A673 (cell line): ENCODE results near the gene EVI2A. TPM values are rescaled to one million over a fixed set of nuclear protein-coding genes. Genes with fewer than 3 reads are reported as not detected.

Experiments used
- BruUV-seq: library from RNA; stranded (reverse); fragments of 400-500 nt; replicated peaks from 2 replicates; lab custom pipeline; 2021; lab: Mats Ljungman, UMichigan
- CTCF ChIA-PET: fragments of 300-600 bp; sonication (Branson Sonifier 250); formaldehyde crosslinking; loops from one replicate; lab custom pipeline; 2022; ENCODE audit warnings: antibody characterized with exemption; lab: Charles Lee
- POLR2A ChIA-PET: fragments of 300-600 bp; sonication (Branson Sonifier 250); formaldehyde crosslinking; loops from one replicate; lab custom pipeline; 2022; ENCODE audit warnings: antibody characterized with exemption; ENCODE audit not compliant: low non-redundant PET; lab: Charles Lee
- DNase-seq: peaks from one replicate; pipeline ENCODE4 v3.0.0-alpha.2; 2015; ENCODE audit warnings: low spot score
- H3K27ac ChIP-seq: fragments of 200-600 bp; sonication (generic); 2 replicates; pipeline ENCODE4 v1.5.1; 2016; ENCODE audit warnings: mixed run types, low read depth, mild to moderate bottlenecking, mixed read lengths, antibody characterized with exemption, low read length; ENCODE audit not compliant: poor library complexity, severe bottlenecking
- H3K27me3 ChIP-seq: fragments of 200-600 bp; sonication (generic); replicated peaks from 2 replicates; pipeline ENCODE4 v1.6.1; 2017; ENCODE audit warnings: mixed run types, low read depth, mild to moderate bottlenecking, mixed read lengths, antibody characterized with exemption, low read length; ENCODE audit not compliant: insufficient read depth, poor library complexity
- H3K36me3 ChIP-seq: fragments of 200-600 bp; sonication (generic); 2 replicates; pipeline ENCODE4 v1.6.1; 2016; ENCODE audit warnings: mixed run types, mild to moderate bottlenecking, mixed read lengths, antibody characterized with exemption, low read length; ENCODE audit not compliant: insufficient read depth, poor library complexity, severe bottlenecking
- H3K4me1 ChIP-seq: fragments of 200-600 bp; sonication (generic); 2 replicates; pipeline ENCODE4 v1.6.1; 2017; ENCODE audit warnings: mixed run types, mild to moderate bottlenecking, mixed read lengths, antibody characterized with exemption, low read length; ENCODE audit not compliant: insufficient read depth, poor library complexity, severe bottlenecking
- H3K4me3 ChIP-seq: fragments of 200-600 bp; sonication (generic); 2 replicates; pipeline ENCODE4 v1.5.1; 2016; ENCODE audit warnings: low read depth, mixed run types, mild to moderate bottlenecking, mixed read lengths, low read length; ENCODE audit not compliant: poor library complexity, severe bottlenecking
- H3K9me3 ChIP-seq: fragments of 200-600 bp; sonication (generic); 2 replicates; pipeline ENCODE4 v1.6.1; 2016; ENCODE audit warnings: mixed run types, low read depth, mild to moderate bottlenecking, mixed read lengths, antibody characterized with exemption, low read length; ENCODE audit not compliant: poor library complexity, severe bottlenecking
- CTCF ChIP-seq: fragments of 300-800, 200-600 bp; sonication (generic); conservative IDR thresholded peaks from 2 replicates; pipeline ENCODE4 v1.5.1; 2017; ENCODE audit warnings: low read depth, mild to moderate bottlenecking, antibody characterized with exemption, low read length, moderate library complexity, mixed read lengths
- EZH2 ChIP-seq: fragments of 200-600 bp; sonication (generic); IDR thresholded peaks from 2 replicates; pipeline ENCODE4 v1.6.1; 2017; ENCODE audit warnings: borderline replicate concordance, low read depth, mild to moderate bottlenecking, mixed read lengths, antibody characterized with exemption, low read length; ENCODE audit not compliant: poor library complexity, severe bottlenecking
- intact Hi-C: fragments of 100-400 bp; cut with micrococcal nuclease; formaldehyde crosslinking; loops from one replicate; pipeline ENCODE4 v1.10.0; 2022; ENCODE audit not compliant: unreplicated experiment
- total RNA-seq: library from RNA; stranded (reverse); gene quantifications from 2 replicates; pipeline ENCODE4 v1.2.3, GENCODE V29; 2021

Gene EVI2A
- total RNA-seq, 1 experiment from 2014 or later = not detected

- H3K27me3 ChIP-seq = no peaks in the 10 kb centered on the region
- no TSS peak for BruUV-seq
- POLR2A ChIA-PET = no interaction called here
- peaks cover 6% of the 10 kb centered on the region for H3K4me1 ChIP-seq
- DNase-seq = no peak
- CTCF ChIA-PET = no interaction called here
- TF ChIP-seq CTCF (no peak), EZH2 (no peak)
- H3K36me3 ChIP-seq = no peaks in the 10 kb centered on the region
- intact Hi-C loops = no loop called here
- no peaks in the 10 kb centered on the region for H3K9me3 ChIP-seq
- H3K4me3 ChIP-seq = no peak overlapping the region
- H3K27ac ChIP-seq = no peak overlapping the region
Observed at GRCh38 chr17:31323551-31323950, 2.1 kb upstream of the EVI2A start.

GRCh38 chr17:31321966-31322365 lies 544 bp upstream of the EVI2A start:
- POLR2A ChIA-PET = no interaction called here
- H3K27me3 ChIP-seq = no peaks in the 10 kb centered on the region
- intact Hi-C loops = no loop called here
- H3K4me3 ChIP-seq = no peak overlapping the region
- H3K9me3 ChIP-seq = no peaks in the 10 kb centered on the region
- H3K36me3 ChIP-seq = no peaks in the 10 kb centered on the region
- no peak overlapping the region for H3K27ac ChIP-seq
- no peak for TF ChIP-seq CTCF
- TF ChIP-seq EZH2 = no peak
- DNase-seq = no peak
- BruUV-seq = no TSS peak
- peaks cover 6% of the 10 kb centered on the region for H3K4me1 ChIP-seq
- CTCF ChIA-PET = no interaction called here

- POLR2A ChIA-PET = no interaction called here
- peaks cover 6% of the 10 kb centered on the region for H3K4me1 ChIP-seq
- no peaks in the 10 kb centered on the region for H3K9me3 ChIP-seq
- no peak overlapping the region for H3K4me3 ChIP-seq
- no peaks in the 10 kb centered on the region for H3K27me3 ChIP-seq
- H3K36me3 ChIP-seq = no peaks in the 10 kb centered on the region
- no peak for DNase-seq
- CTCF ChIA-PET = no interaction called here
- BruUV-seq = no TSS peak
- intact Hi-C loops = no loop called here
- TF ChIP-seq CTCF (no peak), EZH2 (no peak)
- no peak overlapping the region for H3K27ac ChIP-seq
Observed at GRCh38 chr17:31320791-31321190, 631 bp downstream of the EVI2A start.
